ENCODE results near the gene NLE1. TPM values are rescaled to one million over a fixed set of nuclear protein-coding genes. Genes with fewer than 3 reads are reported as not detected.
A peak's percentile ranks its signal among the peaks of the same experiment; 100 is the strongest.
"Not testable (repeated sequence)": the region's sequence is repeated elsewhere in the genome, so short reads cannot be mapped to it uniquely, and the experiment has no call there.

NLE1 gene
- total RNA-seq, 1 donor from 2014 or later: 12.4 TPM

GRCh38 chr17:35175638-35176415 is 33.7 kb upstream of the NLE1 start:
- Histone ChIP-seq H3K9ac (no peak overlapping the region), H4K20me1 (ENCODE audit: low read depth) (no peaks in the 10 kb centered on the region), H3K27me3 (no peaks in the 10 kb centered on the region), H2AFZ (replicated peaks) (no peak overlapping the region), H3F3A (ENCODE audit: low read depth) (no peaks in the 10 kb centered on the region), H3K36me3 (no peaks in the 10 kb centered on the region), H3K4me1 (no peaks in the 10 kb centered on the region), H3K79me2 (ENCODE audit: low read depth) (no peaks in the 10 kb centered on the region), H3K4me2 (no peak overlapping the region), H3K27ac (no peak overlapping the region), H3K9me3 (ENCODE audit: low read depth) (no peaks in the 10 kb centered on the region), H3K4me3 (no peak overlapping the region)
- H3K27me3 Mint-ChIP-seq (ENCODE audit: insufficient read depth, low read depth): peaks cover 6% of the 10 kb centered on the region
- H3K9me3 Mint-ChIP-seq: peaks cover 2% of the 10 kb centered on the region
- H3K4me3 Mint-ChIP-seq: no peak overlapping the region
- no peak overlapping the region for H3K27ac Mint-ChIP-seq
- no peaks in the 10 kb centered on the region for H3K36me3 Mint-ChIP-seq
- TF ChIP-seq CTCF (IDR thresholded peaks at IDR 0.05): no peak
- no peak for TF ChIP-seq EZH2phosphoT487 (IDR thresholded peaks at IDR 0.05)
- no peak for TF ChIP-seq EZH2 (IDR thresholded peaks at IDR 0.05)
- no peaks in the 10 kb centered on the region for H3K4me1 Mint-ChIP-seq
- no peak for DNase-seq (ENCODE audit: low spot score)

GRCh38 chr17:35174835-35175334 is 32.8 kb upstream of the NLE1 start:
- Histone ChIP-seq H4K20me1 (ENCODE audit: low read depth) (no peaks in the 10 kb centered on the region), H3K4me3 (no peak overlapping the region), H3K4me1 (no peaks in the 10 kb centered on the region), H3K27ac (no peak overlapping the region), H3K9me3 (ENCODE audit: low read depth) (no peaks in the 10 kb centered on the region), H3F3A (ENCODE audit: low read depth) (no peaks in the 10 kb centered on the region), H2AFZ (replicated peaks) (no peak overlapping the region), H3K27me3 (no peaks in the 10 kb centered on the region), H3K79me2 (ENCODE audit: low read depth) (no peaks in the 10 kb centered on the region), H3K36me3 (no peaks in the 10 kb centered on the region), H3K4me2 (no peak overlapping the region), H3K9ac (no peak overlapping the region)
- Mint-ChIP-seq H3K4me3 (no peak overlapping the region), H3K36me3 (no peaks in the 10 kb centered on the region), H3K27me3 (ENCODE audit: insufficient read depth, low read depth) (peaks cover 6% of the 10 kb centered on the region), H3K4me1 (no peaks in the 10 kb centered on the region), H3K27ac (peak overlapping the region; percentile 59), H3K9me3 (peaks cover 2% of the 10 kb centered on the region)
- DNase-seq (ENCODE audit: low spot score): no peak
- TF ChIP-seq EZH2 (IDR thresholded peaks at IDR 0.05) (no peak), CTCF (IDR thresholded peaks at IDR 0.05) (no peak), EZH2phosphoT487 (IDR thresholded peaks at IDR 0.05) (no peak)

- not testable (repeated sequence) for H3K9me3 ChIP-seq (ENCODE audit: low read depth); H3K9me3 Mint-ChIP-seq; H3K4me3 Mint-ChIP-seq; H3K4me1 ChIP-seq; H3K27ac ChIP-seq; H3K36me3 ChIP-seq; H4K20me1 ChIP-seq (ENCODE audit: low read depth); H3K4me2 ChIP-seq; H3F3A ChIP-seq (ENCODE audit: low read depth); H2AFZ ChIP-seq (replicated peaks); H3K27me3 ChIP-seq; DNase-seq (ENCODE audit: low spot score); H3K27ac Mint-ChIP-seq; H3K27me3 Mint-ChIP-seq (ENCODE audit: insufficient read depth, low read depth); H3K36me3 Mint-ChIP-seq; H3K4me1 Mint-ChIP-seq; H3K79me2 ChIP-seq (ENCODE audit: low read depth); H3K9ac ChIP-seq; H3K4me3 ChIP-seq
These were observed 30.2 kb upstream of the NLE1 start for GRCh38 chr17:35172321-35172720.

- no peak for DNase-seq (ENCODE audit: low spot score)
- peaks cover 4% of the 10 kb centered on the region for H3K27me3 Mint-ChIP-seq (ENCODE audit: insufficient read depth, low read depth)
- TF ChIP-seq EZH2 (IDR thresholded peaks at IDR 0.05) (no peak), CTCF (IDR thresholded peaks at IDR 0.05) (no peak), EZH2phosphoT487 (IDR thresholded peaks at IDR 0.05) (no peak)
- Histone ChIP-seq H4K20me1 (ENCODE audit: low read depth) (no peaks in the 10 kb centered on the region), H3K9me3 (ENCODE audit: low read depth) (no peaks in the 10 kb centered on the region), H3K27ac (no peak overlapping the region), H3K9ac (no peak overlapping the region), H2AFZ (replicated peaks) (no peak overlapping the region), H3K4me2 (no peak overlapping the region), H3K27me3 (no peaks in the 10 kb centered on the region), H3K36me3 (no peaks in the 10 kb centered on the region), H3K4me3 (no peak overlapping the region), H3K4me1 (no peaks in the 10 kb centered on the region), H3K79me2 (ENCODE audit: low read depth) (no peaks in the 10 kb centered on the region), H3F3A (ENCODE audit: low read depth) (no peaks in the 10 kb centered on the region)
- no peak overlapping the region for H3K27ac Mint-ChIP-seq
- no peaks in the 10 kb centered on the region for H3K36me3 Mint-ChIP-seq
- no peaks in the 10 kb centered on the region for H3K4me1 Mint-ChIP-seq
- no peaks in the 10 kb centered on the region for H3K9me3 Mint-ChIP-seq
- H3K4me3 Mint-ChIP-seq: no peak overlapping the region
These were observed 29.7 kb upstream of the NLE1 start for GRCh38 chr17:35171834-35172233.
